Measurements from ENCODE around the gene CELSR1. TPM values are rescaled to one million over a fixed set of nuclear protein-coding genes. Genes with fewer than 3 reads are reported as not detected.

Gene CELSR1
- total RNA-seq, 1 experiment from 2014 or later = 19.6 TPM

DNA sequence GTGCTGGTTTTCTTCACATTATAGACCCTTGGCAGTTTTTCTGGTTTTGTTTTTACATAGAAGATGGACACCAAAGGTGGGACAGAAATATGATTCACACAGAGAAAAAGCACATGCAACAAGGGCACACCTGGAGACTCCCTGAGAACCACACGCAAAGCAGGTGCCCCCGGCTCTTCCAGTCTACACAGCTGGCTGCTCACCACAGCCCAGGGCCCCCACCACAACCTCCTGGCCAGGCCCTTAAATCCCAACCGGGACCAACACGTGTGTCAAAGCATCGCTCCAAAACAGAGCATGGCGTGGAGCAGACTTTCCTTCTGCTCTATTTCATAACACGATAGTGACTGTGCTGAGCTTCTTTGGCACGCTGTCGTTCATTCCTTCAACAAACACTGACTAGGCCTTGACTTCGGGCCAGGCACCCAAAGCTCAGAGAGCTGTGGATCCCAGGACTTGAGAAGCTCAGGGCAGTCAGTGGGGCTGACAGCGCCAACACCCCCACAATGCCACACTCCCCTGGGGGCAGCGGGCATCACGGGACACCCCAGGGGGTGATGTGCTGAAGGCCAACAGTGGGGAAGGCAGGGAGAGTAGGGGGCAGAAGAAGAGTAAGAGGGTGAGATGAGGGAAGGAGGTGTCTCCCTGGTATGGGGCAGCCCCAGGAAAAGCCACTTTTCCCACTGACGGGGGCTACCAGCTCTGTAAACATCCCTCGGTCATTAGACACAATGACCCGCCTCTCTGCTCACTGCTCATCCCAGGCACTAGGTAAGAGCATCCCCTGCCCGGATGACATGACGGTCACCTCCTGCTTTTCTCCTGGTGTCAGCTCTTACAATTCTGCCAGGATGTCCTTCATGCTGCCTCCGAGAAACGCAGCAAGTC is 26.0 kb downstream of the CELSR1 start:
- ChIA-PET POLR2A (no interaction called here), CTCF (no interaction called here), RAD21 (ENCODE audit: low non-redundant PET in 1 of 2, low total read pairs in 2 of 2, uncharacterized antibody in 2 of 2, unreplicated experiment in 2 of 2) (no interaction called here)
- Histone ChIP-seq H2AFZ (ENCODE audit: low read depth, low read length, poor library complexity, severe bottlenecking) (no peak overlapping the region), H3K4me2 (ENCODE audit: low read length) (no peak overlapping the region), H3K4me1 (ENCODE audit: control insufficient read depth in 1 of 2, insufficient read depth in 2 of 2, low read length in 2 of 2) (peaks cover 9 to 18% of the 10 kb centered on the region in 2 experiments), H3K27me3 (ENCODE audit: insufficient read depth, low read length) (no peaks in the 10 kb centered on the region), H4K20me1 (ENCODE audit: insufficient read depth) (no peaks in the 10 kb centered on the region), H3K36me3 (ENCODE audit: control insufficient read depth in 1 of 2, insufficient read depth in 2 of 2, low read length in 2 of 2) (no peaks in the 10 kb centered on the region), H3K27ac (ENCODE audit: low read depth, low read length) (no peak overlapping the region), H3K9me3 (ENCODE audit: control insufficient read depth in 1 of 2, insufficient read depth in 1 of 2, low read depth in 1 of 2, low read length in 2 of 2) (no peaks in the 10 kb centered on the region), H3K4me3 (replicated peaks in 1 of 2; ENCODE audit: low read depth in 1 of 2, low read length in 2 of 2) (no peak overlapping the region), H3K79me2 (ENCODE audit: insufficient read depth, low read length) (peaks cover 3% of the 10 kb centered on the region; the same call in 1 of the 2 replicates), H3K9ac (ENCODE audit: low read length) (no peak overlapping the region), H3K9me2 (ENCODE audit: insufficient read depth) (no peaks in the 10 kb centered on the region)
- ATAC-seq (no peak), DNase-seq (ENCODE audit: low read depth, low spot score) (no peak)
- no TSS peak for BruUV-seq (replicated peaks)
- TF ChIP-seq, protein P1, sequence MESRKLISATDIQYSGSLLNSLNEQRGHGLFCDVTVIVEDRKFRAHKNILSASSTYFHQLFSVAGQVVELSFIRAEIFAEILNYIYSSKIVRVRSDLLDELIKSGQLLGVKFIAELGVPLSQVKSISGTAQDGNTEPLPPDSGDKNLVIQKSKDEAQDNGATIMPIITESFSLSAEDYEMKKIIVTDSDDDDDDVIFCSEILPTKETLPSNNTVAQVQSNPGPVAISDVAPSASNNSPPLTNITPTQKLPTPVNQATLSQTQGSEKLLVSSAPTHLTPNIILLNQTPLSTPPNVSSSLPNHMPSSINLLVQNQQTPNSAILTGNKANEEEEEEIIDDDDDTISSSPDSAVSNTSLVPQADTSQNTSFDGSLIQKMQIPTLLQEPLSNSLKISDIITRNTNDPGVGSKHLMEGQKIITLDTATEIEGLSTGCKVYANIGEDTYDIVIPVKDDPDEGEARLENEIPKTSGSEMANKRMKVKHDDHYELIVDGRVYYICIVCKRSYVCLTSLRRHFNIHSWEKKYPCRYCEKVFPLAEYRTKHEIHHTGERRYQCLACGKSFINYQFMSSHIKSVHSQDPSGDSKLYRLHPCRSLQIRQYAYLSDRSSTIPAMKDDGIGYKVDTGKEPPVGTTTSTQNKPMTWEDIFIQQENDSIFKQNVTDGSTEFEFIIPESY (IDR thresholded peaks at IDR 0.05; ENCODE audit: extremely low read depth, insufficient replicate concordance, low read length) = no peak
- no peak for TF ChIP-seq CEBPB (IDR thresholded peaks at IDR 0.05; ENCODE audit: low read depth)
- no peak for TF ChIP-seq TCF7L2 (IDR thresholded peaks at IDR 0.05; ENCODE audit: borderline replicate concordance, extremely low read depth, insufficient read depth, insufficient read length)
- no peak for TF ChIP-seq EZH2phosphoT487 (IDR thresholded peaks at IDR 0.05; ENCODE audit: borderline replicate concordance)
- TF ChIP-seq YY1 (IDR thresholded peaks at IDR 0.05; ENCODE audit: extremely low read depth, insufficient replicate concordance, low read depth, low read length) = no peak
- TF ChIP-seq ZFX (IDR thresholded peaks at IDR 0.05) = no peak
- no peak for TF ChIP-seq ELF1 (IDR thresholded peaks at IDR 0.05; ENCODE audit: borderline replicate concordance, low read depth)
- TF ChIP-seq, protein P2, sequence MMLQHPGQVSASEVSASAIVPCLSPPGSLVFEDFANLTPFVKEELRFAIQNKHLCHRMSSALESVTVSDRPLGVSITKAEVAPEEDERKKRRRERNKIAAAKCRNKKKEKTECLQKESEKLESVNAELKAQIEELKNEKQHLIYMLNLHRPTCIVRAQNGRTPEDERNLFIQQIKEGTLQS (IDR thresholded peaks at IDR 0.05) = no peak
- intact Hi-C loops (cut with micrococcal nuclease) = no loop called here
